Stimulated activated CD8-positive, alpha-beta memory T cell treated with anti-CD3 and anti-CD28 coated beads, Interleukin-4, amount 100 ng/mL, for 48 hours (primary cell): ENCODE data around the gene SEC22B.
"Not testable (repeated sequence)": the region's sequence is repeated elsewhere in the genome, so short reads cannot be mapped to it uniquely, and the experiment has no call there.

Source experiments
- DNase-seq: peaks from one replicate; pipeline ENCODE4 v3.0.0-alpha.2; 2020

SEC22B gene

DNA sequence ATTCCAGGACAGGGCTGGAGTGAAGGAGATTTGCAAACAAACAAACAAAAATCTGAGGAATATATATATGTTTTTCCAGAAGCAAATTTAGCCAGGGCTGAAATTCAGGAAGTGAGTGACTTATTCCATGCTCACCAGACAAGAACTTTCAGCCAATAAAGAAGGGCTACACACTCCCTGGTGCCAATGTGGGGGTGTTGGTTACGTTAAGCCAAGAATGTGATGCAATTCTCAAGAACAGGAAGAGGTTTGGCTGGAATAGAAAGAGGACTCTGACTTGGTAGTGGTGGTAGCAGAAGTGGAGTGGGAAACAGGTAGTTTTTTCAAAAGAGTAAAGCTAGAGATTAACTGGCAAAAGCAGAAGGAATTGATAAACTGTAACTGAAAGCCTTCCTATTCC is 31.7 kb downstream of the SEC22B start:
- not testable (repeated sequence) for DNase-seq

DNA sequence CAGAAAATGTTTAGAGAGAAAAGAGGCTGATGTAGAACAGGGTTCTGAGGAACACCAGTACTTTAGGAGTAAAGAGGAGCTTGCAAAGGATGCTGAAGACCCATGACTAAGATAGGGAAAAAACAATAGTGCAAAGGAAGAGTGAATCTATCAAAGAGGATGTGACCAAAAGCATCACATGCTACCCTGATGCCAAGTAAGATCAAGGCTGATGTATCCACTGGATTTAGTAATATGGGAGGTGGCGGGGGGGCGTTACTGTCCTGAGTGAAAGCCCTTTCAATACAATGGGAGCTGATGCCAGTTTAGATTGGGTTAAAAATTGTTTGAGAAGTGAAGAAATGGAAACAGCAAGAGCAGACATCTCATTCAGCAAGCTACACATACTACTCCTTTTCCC is 32.2 kb downstream of the SEC22B start:
- peak; percentile 34 for DNase-seq

DNA sequence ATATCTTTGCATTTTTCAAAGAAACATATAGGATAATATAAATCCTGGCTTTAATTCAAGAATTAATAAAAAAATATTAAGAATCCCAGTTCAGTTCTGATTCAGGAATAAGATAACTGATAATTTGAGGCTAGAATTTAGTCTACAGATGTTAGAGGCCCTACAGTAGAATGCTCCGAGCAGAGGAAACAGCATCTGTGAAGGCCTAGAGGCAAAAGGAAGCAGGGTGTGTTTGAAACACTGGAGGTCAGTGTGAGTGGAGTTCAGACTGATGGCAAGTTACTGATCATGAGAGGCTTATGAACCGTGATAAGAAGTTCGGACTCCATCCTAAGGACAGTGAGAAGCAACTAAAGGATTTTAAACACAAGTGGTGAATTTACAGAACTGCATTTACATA is 33.0 kb downstream of the SEC22B start:
- DNase-seq: not testable (repeated sequence)

- peak; percentile 61 for DNase-seq
These were observed 33.6 kb downstream of the SEC22B start for GRCh38 chr1:120142512-120143263.

- DNase-seq: not testable (repeated sequence)
These were observed 34.5 kb downstream of the SEC22B start for GRCh38 chr1:120141865-120142264.

DNA sequence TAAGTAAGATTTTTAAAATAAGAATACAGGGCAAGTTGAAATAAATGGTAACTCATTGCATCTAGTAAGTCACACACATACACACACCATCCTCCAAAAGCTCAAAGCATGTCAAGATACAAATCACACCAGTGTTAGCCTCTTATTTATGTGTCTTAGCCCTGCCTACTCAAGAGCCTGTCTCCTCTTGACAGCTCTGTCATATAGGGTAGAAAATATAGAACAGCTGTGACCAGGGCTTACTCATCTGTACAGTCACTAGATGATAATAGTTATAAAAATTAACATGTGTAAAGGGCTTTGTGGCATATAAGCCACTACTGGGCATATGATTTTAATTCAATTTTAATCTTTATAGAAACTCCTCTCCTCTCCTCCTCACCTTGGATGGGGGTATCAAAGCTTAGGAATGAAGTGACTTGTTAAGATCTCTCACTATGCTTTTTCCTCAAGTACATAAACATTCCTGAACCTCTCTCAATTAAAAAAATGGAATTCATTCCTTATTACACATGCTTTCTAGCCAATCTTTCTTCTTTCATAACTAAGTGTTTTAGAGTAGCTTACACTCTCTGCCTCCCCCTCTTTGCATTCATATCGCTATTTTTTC is 35.6 kb downstream of the SEC22B start:
- not testable (repeated sequence) for DNase-seq

GRCh38 chr1:120136086-120136485 is 40.2 kb downstream of the SEC22B start:
- not testable (repeated sequence) for DNase-seq

GRCh38 chr1:120133928-120134325 is 42.4 kb downstream of the SEC22B start:
- not testable (repeated sequence) for DNase-seq

DNA sequence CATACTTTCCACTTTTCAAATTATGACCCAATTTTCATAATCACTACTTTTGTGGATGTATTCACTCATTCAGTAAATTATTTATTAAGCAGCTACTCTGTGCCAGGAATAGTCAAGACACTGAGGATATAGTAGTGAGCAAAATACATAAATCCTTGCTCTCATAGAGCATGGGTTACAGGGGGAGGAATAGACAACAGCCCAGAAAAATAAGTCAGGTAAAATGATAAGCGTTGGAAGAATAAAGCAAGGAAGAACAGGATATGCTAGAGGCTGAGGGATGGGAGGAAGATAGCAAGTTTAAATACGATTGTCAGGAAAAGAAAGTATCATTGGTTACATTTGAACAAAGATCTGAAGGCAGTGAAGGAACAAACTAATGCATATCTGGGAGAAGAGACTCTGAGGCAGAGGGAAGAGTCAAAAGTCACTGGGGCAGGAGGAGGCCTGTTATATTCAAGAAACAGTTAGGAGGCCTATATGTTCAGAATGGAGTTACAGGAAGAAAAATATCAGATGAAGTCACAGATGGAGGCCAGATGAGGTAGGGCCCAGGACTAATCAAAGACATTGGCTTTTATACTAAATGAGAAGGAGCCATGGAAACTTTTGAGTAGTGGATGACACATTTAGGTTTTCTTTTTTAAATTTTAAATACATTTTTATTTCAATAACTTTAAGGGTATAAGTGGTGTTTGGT is 42.9 kb downstream of the SEC22B start:
- DNase-seq: no peak

- DNase-seq: not testable (repeated sequence)
These were observed 43.9 kb downstream of the SEC22B start for GRCh38 chr1:120132406-120132763.

GRCh38 chr1:120131611-120132405 is 44.5 kb downstream of the SEC22B start:
- DNase-seq: not testable (repeated sequence)

- DNase-seq: not testable (repeated sequence)
These were observed 48.4 kb downstream of the SEC22B start for GRCh38 chr1:120127921-120128320.

- not testable (repeated sequence) for DNase-seq
These were observed 50.1 kb downstream of the SEC22B start for GRCh38 chr1:120126216-120126615.

DNA sequence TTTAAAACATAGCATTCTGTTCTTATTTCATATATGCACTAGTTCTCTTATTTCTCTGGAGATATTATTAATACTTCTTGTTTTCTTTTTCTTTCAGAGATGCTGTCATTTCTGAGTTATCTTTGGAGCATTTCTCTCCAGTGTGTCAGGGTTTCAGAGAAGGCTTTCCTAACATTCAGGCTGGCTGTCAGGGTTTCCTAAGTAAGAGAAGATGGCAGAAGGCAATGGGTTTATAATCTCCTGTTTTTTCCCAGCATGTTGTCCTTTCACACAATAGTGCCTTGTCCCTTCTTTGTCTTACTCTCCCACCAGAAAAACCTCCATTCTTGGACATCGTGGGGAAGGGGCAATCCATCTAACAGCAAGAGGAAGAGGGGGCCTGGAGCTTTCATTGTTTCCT is 51.7 kb downstream of the SEC22B start:
- not testable (repeated sequence) for DNase-seq

DNA sequence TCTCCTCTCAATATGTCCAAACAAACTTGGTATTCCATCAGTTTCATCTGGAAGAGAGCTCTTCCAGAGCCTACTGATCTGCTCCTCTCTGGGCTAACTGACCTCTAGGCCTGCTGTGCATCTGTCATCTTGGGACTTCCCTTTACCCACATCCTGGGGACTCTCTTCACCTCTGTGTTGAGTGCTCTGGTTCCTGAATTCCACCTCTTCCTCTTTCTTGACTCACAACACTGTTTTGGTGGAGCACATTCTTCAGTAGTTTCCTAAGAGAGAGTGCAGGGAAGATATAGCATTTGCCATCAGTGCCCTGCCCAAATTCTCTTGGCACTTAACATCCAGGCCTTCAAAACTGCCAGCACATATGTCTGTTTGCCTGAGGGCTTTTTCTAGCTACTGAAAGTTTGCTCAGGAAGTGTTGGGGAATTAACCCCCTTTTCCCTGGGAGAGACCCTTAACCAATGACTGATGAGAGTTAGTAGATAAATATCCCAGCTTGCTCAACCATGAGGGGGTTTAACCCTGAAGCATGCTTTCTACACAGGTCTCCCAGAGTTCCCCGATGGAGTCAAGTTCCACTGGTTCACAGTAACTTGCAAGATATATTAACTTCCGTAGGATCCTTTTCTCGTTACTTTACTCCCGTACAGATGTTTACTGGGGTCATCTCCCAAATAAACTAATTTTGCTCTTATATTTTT is 52.4 kb downstream of the SEC22B start:
- DNase-seq: not testable (repeated sequence)

DNA sequence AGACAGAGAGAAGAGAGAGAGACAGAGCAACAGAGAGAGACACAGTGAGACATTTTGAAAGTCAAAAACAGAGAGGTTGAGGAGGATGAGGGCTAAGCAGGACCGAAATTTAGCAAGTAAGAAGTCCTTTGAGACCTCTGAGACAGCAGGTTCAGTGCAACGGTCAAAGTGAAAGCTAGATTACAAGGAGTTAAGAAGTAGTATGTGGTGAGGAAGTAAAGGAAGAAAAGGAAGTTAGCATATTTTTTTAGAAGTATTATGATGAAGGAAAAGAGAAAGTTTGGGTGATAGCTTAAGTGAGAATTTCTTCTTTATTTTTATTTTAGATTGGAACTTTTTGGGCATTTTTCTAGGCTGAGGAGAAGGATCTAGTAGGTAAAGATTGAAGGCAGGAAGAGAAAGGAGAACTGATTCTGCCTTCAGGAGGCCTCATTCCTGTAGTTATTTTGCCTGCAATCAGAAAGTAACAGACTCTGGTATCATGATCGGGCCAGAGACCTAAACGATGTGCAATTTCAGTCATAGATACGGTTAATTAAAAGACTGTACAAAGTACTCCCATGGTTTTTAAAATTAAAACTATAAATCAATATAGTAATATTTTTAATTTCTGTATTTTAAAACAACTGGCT is 53.9 kb downstream of the SEC22B start:
- DNase-seq: not testable (repeated sequence)

DNA sequence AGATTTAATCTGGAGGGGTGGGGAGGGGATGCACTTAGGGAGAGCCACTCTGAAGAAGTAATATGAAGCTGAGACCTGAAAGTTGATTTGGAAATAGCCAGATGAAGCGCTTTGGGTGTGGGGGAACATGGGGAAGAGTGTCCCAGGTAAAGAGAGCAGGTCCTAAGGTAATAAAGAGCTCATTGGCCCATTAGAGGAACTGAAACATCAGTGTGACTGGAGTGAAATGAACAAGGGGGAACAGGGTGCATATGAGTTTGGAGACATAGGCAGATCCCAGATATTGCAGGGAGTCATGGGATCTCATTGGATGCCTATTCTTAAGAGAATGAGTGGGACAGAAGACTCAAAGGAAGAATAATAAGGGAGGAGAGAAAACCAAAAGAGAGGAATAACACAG is 54.5 kb downstream of the SEC22B start:
- DNase-seq: not testable (repeated sequence)

DNA sequence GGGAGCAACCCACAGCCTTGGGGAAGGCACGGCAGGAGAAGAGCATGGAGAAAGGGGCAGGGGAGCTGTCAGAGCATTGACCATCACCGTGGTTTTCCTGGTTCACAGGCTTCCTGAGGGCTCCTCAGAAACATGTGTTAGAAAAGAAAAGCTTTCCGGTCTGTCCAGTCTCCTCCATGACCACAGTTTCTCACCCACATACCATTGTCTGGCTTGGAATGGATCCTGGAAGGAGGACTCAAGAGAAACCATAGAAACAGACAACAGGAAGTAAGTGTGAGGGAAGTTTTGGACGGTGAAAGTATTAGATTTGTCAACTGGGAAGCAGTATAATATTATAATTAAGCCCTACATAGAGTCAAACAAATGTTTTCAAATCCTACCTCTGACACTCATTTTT is 55.8 kb downstream of the SEC22B start:
- not testable (repeated sequence) for DNase-seq

- not testable (repeated sequence) for DNase-seq
These were observed 58.7 kb downstream of the SEC22B start for GRCh38 chr1:120117371-120118177.

GRCh38 chr1:120116094-120116493 is 60.2 kb downstream of the SEC22B start:
- not testable (repeated sequence) for DNase-seq

DNA sequence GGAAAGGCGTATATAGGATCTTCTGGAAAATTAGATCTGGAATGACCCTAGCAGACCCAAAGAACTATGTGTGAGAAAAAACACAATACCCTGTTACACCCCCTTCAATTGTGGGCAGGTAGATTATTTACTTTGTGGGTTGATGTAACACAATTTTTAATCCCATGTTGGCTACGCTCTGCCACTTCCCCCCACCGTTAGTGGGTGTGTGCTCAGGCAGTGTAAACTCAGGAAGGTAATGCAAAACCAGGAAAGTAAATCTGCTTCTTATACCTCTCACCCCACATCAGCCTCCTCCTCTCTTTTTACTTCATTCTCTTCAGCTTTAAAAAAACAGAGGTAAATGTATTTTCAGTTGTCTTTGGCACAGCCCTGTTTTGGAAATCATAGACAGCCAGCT is 63.2 kb downstream of the SEC22B start:
- DNase-seq: not testable (repeated sequence)
